ENCODE measurements around the gene CTNNA3. TPM values are rescaled to one million over a fixed set of nuclear protein-coding genes. Genes with fewer than 3 reads are reported as not detected.

CTNNA3 gene
- total and polyA plus RNA-seq, 2 of the 4 experiments (the other 2 are of a cell fraction): 0.19 to 0.90 TPM

DNA sequence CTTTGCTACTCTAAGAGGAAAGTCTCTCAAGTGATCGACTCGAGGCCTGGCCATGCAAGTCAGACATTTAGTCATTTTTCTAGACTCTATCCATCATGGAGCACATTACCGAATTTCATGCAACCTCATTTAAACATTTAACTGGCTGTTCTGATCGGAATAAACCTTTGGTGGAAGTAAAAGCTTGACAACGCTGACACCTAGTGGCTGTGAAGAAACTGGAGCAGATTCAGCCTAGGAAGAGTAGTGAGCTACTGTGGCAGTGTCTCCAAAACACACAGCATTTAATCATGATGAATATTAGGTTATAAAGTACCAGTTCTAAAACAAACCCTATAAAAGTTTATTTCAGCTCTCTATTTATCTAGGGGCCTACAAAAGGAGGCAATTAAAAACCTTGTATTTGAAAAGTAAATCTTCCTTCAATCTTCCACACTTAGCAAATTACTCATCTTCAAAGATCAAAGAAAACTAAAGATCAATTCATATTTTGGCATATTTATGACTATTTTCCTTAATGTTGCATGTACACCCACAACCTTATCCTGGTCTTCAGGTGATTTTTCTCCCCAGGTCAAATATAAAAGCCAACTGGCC lies 175.0 kb downstream of the CTNNA3 start:
- no peaks in the 10 kb centered on the region for H3K27me3 ChIP-seq (ENCODE audit: control insufficient read depth, insufficient read depth, low read length)
- H2AFZ ChIP-seq (replicated peaks; ENCODE audit: low read length, poor library complexity): no peak overlapping the region
- H3K4me2 ChIP-seq (ENCODE audit: low read depth, low read length): no peak overlapping the region
- no peak overlapping the region for H2BK15ac ChIP-seq (ENCODE audit: low read depth, low read length)
- no peaks in the 10 kb centered on the region for H3K4me1 ChIP-seq (ENCODE audit: control insufficient read depth, insufficient read depth, low read length)
- ChIA-PET CTCF (interaction anchor here (0.6 to 1.2 kb wide), 4 partner anchors 14 to 171 kb away, joined by 3 to 5 read pairs (median 3); no protein-coding TSS in a partner anchor), POLR2A (ENCODE audit: unreplicated experiment) (no interaction called here)
- no peaks in the 10 kb centered on the region for H3K9me1 ChIP-seq (ENCODE audit: insufficient read depth, low read length)
- DNase-seq (peak; percentile 72), ATAC-seq (ENCODE audit: low read depth) (peak; percentile 98)
- in situ Hi-C loops (cut with MboI; ENCODE audit: low sequenced_read_pairs): loop anchor here (10.0 to 25.0 kb wide), 2 partner anchors 264 to 584 kb away; partner anchors contain the start of gene LRRTM3
- H3K14ac ChIP-seq (replicated peaks; ENCODE audit: low read depth, low read length): no peak overlapping the region
- no peaks in the 10 kb centered on the region for H4K20me1 ChIP-seq (ENCODE audit: insufficient read depth, low read length)
- no peaks in the 10 kb centered on the region for H3K79me1 ChIP-seq (ENCODE audit: low read depth in 1 of 2, low read length in 2 of 2)
- no peak overlapping the region for H2BK20ac ChIP-seq (ENCODE audit: low read depth, low read length)
- H4K91ac ChIP-seq (ENCODE audit: insufficient read depth, low read depth, low read length): no peak overlapping the region
- H3K23ac ChIP-seq (ENCODE audit: low read depth, low read length): no peak overlapping the region
- no peak overlapping the region for H4K8ac ChIP-seq (ENCODE audit: low read depth in 2 of 2, low read length in 2 of 2)
- H3K56ac ChIP-seq (ENCODE audit: extremely low read depth, insufficient read depth, low read length): no peak overlapping the region
- no CpG with 5 or more reads among the region's 5 CpGs for WGBS, 2 experiments (ENCODE audit: extremely low coverage in 2 of 2, insufficient read length in 1 of 2)
- 0 out of 2 replicates have a peak overlapping the region, but pooled peaks have one; percentile 50 for H3K9ac ChIP-seq (ENCODE audit: low read depth, low read length)
- no peak overlapping the region for H2BK120ac ChIP-seq (ENCODE audit: low read depth, low read length)
- H3K9me3 ChIP-seq (ENCODE audit: control insufficient read depth, insufficient read depth, low read length): no peaks in the 10 kb centered on the region
- H3K36me3 ChIP-seq (ENCODE audit: control insufficient read depth, insufficient read depth, low read length): no peaks in the 10 kb centered on the region
- no TSS peak for BruUV-seq (replicated peaks)
- no peak overlapping the region for H3K4ac ChIP-seq (ENCODE audit: low read depth, low read length)
- TF ChIP-seq SMC3 (IDR thresholded peaks at IDR 0.05; ENCODE audit: low read depth, low read length) (peak; percentile 63), RAD21 (IDR thresholded peaks at IDR 0.05; ENCODE audit: low read length) (peak; percentile 87), BHLHE40 (IDR thresholded peaks at IDR 0.05; ENCODE audit: low read depth, low read length) (no peak)
- TF ChIP-seq, protein P1, sequence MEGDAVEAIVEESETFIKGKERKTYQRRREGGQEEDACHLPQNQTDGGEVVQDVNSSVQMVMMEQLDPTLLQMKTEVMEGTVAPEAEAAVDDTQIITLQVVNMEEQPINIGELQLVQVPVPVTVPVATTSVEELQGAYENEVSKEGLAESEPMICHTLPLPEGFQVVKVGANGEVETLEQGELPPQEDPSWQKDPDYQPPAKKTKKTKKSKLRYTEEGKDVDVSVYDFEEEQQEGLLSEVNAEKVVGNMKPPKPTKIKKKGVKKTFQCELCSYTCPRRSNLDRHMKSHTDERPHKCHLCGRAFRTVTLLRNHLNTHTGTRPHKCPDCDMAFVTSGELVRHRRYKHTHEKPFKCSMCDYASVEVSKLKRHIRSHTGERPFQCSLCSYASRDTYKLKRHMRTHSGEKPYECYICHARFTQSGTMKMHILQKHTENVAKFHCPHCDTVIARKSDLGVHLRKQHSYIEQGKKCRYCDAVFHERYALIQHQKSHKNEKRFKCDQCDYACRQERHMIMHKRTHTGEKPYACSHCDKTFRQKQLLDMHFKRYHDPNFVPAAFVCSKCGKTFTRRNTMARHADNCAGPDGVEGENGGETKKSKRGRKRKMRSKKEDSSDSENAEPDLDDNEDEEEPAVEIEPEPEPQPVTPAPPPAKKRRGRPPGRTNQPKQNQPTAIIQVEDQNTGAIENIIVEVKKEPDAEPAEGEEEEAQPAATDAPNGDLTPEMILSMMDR (conservative IDR thresholded peaks at IDR 0.05; ENCODE audit: low read depth, low read length): peak; percentile 84
- no peak overlapping the region for H3K18ac ChIP-seq (ENCODE audit: low read depth, low read length)
- dilution Hi-C loops (cut with HindIII; ENCODE audit: low sequenced_read_pairs, unreplicated experiment): no loop called here
- H4K5ac ChIP-seq (ENCODE audit: low read depth, low read length): no peak overlapping the region
- no peak overlapping the region for H2BK5ac ChIP-seq (ENCODE audit: low read depth, low read length, poor library complexity, severe bottlenecking)
- no peak overlapping the region for H3K4me3 ChIP-seq (ENCODE audit: insufficient read depth, low read depth, low read length)
- no peak overlapping the region for H2AK9ac ChIP-seq (replicated peaks; ENCODE audit: low read depth, low read length, poor library complexity)
- intact Hi-C loops (cut with micrococcal nuclease): loop anchor here (1.0 to 10.0 kb wide), 6 partner anchors 144 to 1340 kb away; no protein-coding TSS in a partner anchor
- no peak overlapping the region for H2AK5ac ChIP-seq (ENCODE audit: low read depth, low read length)
- H3K27ac ChIP-seq (ENCODE audit: insufficient read depth, low read length): no peak overlapping the region
